GM18868 (cell line): ENCODE data around the gene SETBP1.

ENCODE experiments used
- ATAC-seq: cut with Tn5 transposase; IDR thresholded peaks from one replicate; pipeline ENCODE4 v1.9.1; 2021; ENCODE audit warnings: mild to moderate bottlenecking, moderate library complexity; ENCODE audit not compliant: unreplicated experiment

The SETBP1 gene

GRCh38 chr18:44680273-44681075 is at the start of gene SETBP1:
TSS of gene SETBP1 (plus strand) at chr18:44680888. CDS start at chr18:44701347, 20,459 bp downstream.
- ATAC-seq = no peak

GRCh38 chr18:44632469-44633145 is 48.1 kb upstream of the SETBP1 start:
- no peak for ATAC-seq

GRCh38 chr18:44635546-44635945 is 45.1 kb upstream of the SETBP1 start:
- no peak for ATAC-seq

- peak; percentile 89 for ATAC-seq
Observed at GRCh38 chr18:44636241-44636640, 44.4 kb upstream of the SETBP1 start.

- peak; percentile 68 for ATAC-seq
Observed at GRCh38 chr18:44637210-44638033, 43.3 kb upstream of the SETBP1 start.

- no peak for ATAC-seq
Observed at GRCh38 chr18:44638034-44638540, 42.6 kb upstream of the SETBP1 start.

- no peak for ATAC-seq
Observed at GRCh38 chr18:44638811-44639210, 41.9 kb upstream of the SETBP1 start.

GRCh38 chr18:44643004-44643403 is 37.7 kb upstream of the SETBP1 start:
- ATAC-seq = no peak

GRCh38 chr18:44651478-44651877 is 29.2 kb upstream of the SETBP1 start:
- no peak for ATAC-seq

- no peak for ATAC-seq
Observed at GRCh38 chr18:44651918-44652572, 28.6 kb upstream of the SETBP1 start.

- no peak for ATAC-seq
Observed at GRCh38 chr18:44652722-44653121, 28.0 kb upstream of the SETBP1 start.

- ATAC-seq = no peak
Observed at GRCh38 chr18:44654573-44654972, 26.1 kb upstream of the SETBP1 start.

GRCh38 chr18:44655435-44655834 is 25.3 kb upstream of the SETBP1 start:
- no peak for ATAC-seq

- ATAC-seq = no peak
Observed at GRCh38 chr18:44659771-44660170, 20.9 kb upstream of the SETBP1 start.

GRCh38 chr18:44668270-44668975 is 12.3 kb upstream of the SETBP1 start:
- no peak for ATAC-seq

GRCh38 chr18:44671914-44672313 is 8.8 kb upstream of the SETBP1 start:
- no peak for ATAC-seq

GRCh38 chr18:44672506-44672905 is 8.2 kb upstream of the SETBP1 start:
- ATAC-seq = no peak

- ATAC-seq = no peak
Observed at GRCh38 chr18:44673256-44673880, 7.3 kb upstream of the SETBP1 start.

GRCh38 chr18:44677933-44678332 is 2.8 kb upstream of the SETBP1 start:
- ATAC-seq = no peak

- no peak for ATAC-seq
Observed at GRCh38 chr18:44678725-44679055, 2.0 kb upstream of the SETBP1 start.
